NCI-H526 (cell line): ENCODE measurements around the gene KLHL29.
A peak's percentile ranks its signal among the peaks of the same experiment; 100 is the strongest.

Experiments used
- DNase-seq, 2 experiments: peaks; one replicate each; lab custom pipeline; 2025; lab: John Stamatoyannopoulos, UW

The KLHL29 gene

GRCh38 chr2:23593752-23594459, 208.9 kb downstream of the KLHL29 start:
- no peak for DNase-seq

- DNase-seq: no peak
Measured at GRCh38 chr2:23594460-23594825, 209.5 kb downstream of the KLHL29 start.

GRCh38 chr2:23595021-23595420, 210.0 kb downstream of the KLHL29 start:
- no peak for DNase-seq

- DNase-seq: peak; percentile 35 to 73
Measured at GRCh38 chr2:23595601-23596251, 210.7 kb downstream of the KLHL29 start.

GRCh38 chr2:23596316-23596885, 211.4 kb downstream of the KLHL29 start:
- no peak for DNase-seq

- DNase-seq: no peak
Measured at GRCh38 chr2:23597687-23598086, 212.7 kb downstream of the KLHL29 start.

GRCh38 chr2:23599006-23599405, 214.0 kb downstream of the KLHL29 start:
- no peak for DNase-seq

GRCh38 chr2:23599667-23600066, 214.7 kb downstream of the KLHL29 start:
- DNase-seq: peak in 1 of 2 experiments; percentile 69

GRCh38 chr2:23600346-23600745, 215.4 kb downstream of the KLHL29 start:
- DNase-seq: no peak

GRCh38 chr2:23601301-23601965, 216.5 kb downstream of the KLHL29 start:
- no peak for DNase-seq

GRCh38 chr2:23602116-23602515, 217.1 kb downstream of the KLHL29 start:
- no peak for DNase-seq

- DNase-seq: no peak
Measured at GRCh38 chr2:23603156-23603555, 218.2 kb downstream of the KLHL29 start.

GRCh38 chr2:23603581-23603980, 218.6 kb downstream of the KLHL29 start:
- DNase-seq: no peak

- no peak for DNase-seq
Measured at GRCh38 chr2:23604731-23605130, 219.8 kb downstream of the KLHL29 start.

GRCh38 chr2:23605236-23605635, 220.3 kb downstream of the KLHL29 start:
- no peak for DNase-seq

- no peak for DNase-seq
Measured at GRCh38 chr2:23606196-23606595, 221.2 kb downstream of the KLHL29 start.

- no peak for DNase-seq
Measured at GRCh38 chr2:23606968-23607367, 222.0 kb downstream of the KLHL29 start.

- DNase-seq: no peak
Measured at GRCh38 chr2:23607925-23608324, 222.9 kb downstream of the KLHL29 start.

- DNase-seq: no peak
Measured at GRCh38 chr2:23609254-23609653, 224.3 kb downstream of the KLHL29 start.

GRCh38 chr2:23611839-23612238, 226.9 kb downstream of the KLHL29 start:
- no peak for DNase-seq

GRCh38 chr2:23614701-23615100, 229.7 kb downstream of the KLHL29 start:
- no peak for DNase-seq

- no peak for DNase-seq
Measured at GRCh38 chr2:23615216-23616020, 230.4 kb downstream of the KLHL29 start.
